OCI-LY7 (cell line): Measurements from ENCODE around the gene CCDC127. TPM values are rescaled to one million over a fixed set of nuclear protein-coding genes. Genes with fewer than 3 reads are reported as not detected.

Experiments
- BruUV-seq: library from RNA; stranded (reverse); fragments of 400-500 nt; replicated peaks from 2 replicates; lab custom pipeline; 2021; lab: Mats Ljungman, UMichigan
- CTCF ChIA-PET: fragments of 300-600 bp; sonication (Branson Sonifier 250); formaldehyde crosslinking; loops from one replicate; lab custom pipeline; 2022; ENCODE audit warnings: antibody characterized with exemption; ENCODE audit not compliant: unreplicated experiment; lab: Charles Lee
- POLR2A ChIA-PET: fragments of 300-600 bp; sonication (Branson Sonifier 250); formaldehyde crosslinking; loops from one replicate; lab custom pipeline; 2022; ENCODE audit warnings: antibody characterized with exemption; lab: Charles Lee
- DNase-seq: peaks from one replicate; pipeline ENCODE4 v3.0.0-alpha.2; 2015; ENCODE audit warnings: low spot score
- H2AFZ ChIP-seq: fragments of 200-600 bp; sonication (generic), shearing (Covaris generic); 2 replicates; pipeline ENCODE4 v1.6.1; 2014; ENCODE audit warnings: mild to moderate bottlenecking, antibody characterized with exemption, low read length, moderate library complexity
- H3K27ac ChIP-seq: fragments of 200-600 bp; sonication (generic); 2 replicates; pipeline ENCODE4 v1.5.1; 2014; ENCODE audit warnings: mixed run types, low read depth, mild to moderate bottlenecking, moderate library complexity, low read length, inconsistent platforms; ENCODE audit not compliant: poor library complexity, severe bottlenecking
- H3K36me3 ChIP-seq: fragments of 200-600 bp; sonication (generic); 2 replicates; pipeline ENCODE4 v1.6.1; 2014; ENCODE audit warnings: mild to moderate bottlenecking, antibody characterized with exemption, low read length, moderate library complexity, mixed read lengths; ENCODE audit not compliant: insufficient read depth
- H3K4me1 ChIP-seq: fragments of 200-600 bp; sonication (generic); 2 replicates; pipeline ENCODE4 v1.5.1; 2014; ENCODE audit warnings: mild to moderate bottlenecking, low read length; ENCODE audit not compliant: insufficient read depth, poor library complexity, severe bottlenecking
- H3K4me2 ChIP-seq: fragments of 200-600 bp; sonication (generic); 2 replicates; pipeline ENCODE4 v1.6.1; 2014; ENCODE audit warnings: mild to moderate bottlenecking, low read length
- H3K4me3 ChIP-seq: fragments of 200-600 bp; sonication (generic); 2 replicates; pipeline ENCODE4 v1.5.1; 2014; ENCODE audit warnings: mild to moderate bottlenecking, low read depth, low read length; ENCODE audit not compliant: poor library complexity, severe bottlenecking
- H3K79me2 ChIP-seq: fragments of 200-600 bp; sonication (generic); 2 replicates; pipeline ENCODE4 v1.6.1; 2016; ENCODE audit warnings: low read depth, mild to moderate bottlenecking, low read length, moderate library complexity, mixed read lengths; ENCODE audit not compliant: insufficient read depth
- H3K9me2 ChIP-seq: fragments of 200-600 bp; sonication (generic); 2 replicates; pipeline ENCODE4 v1.6.1; 2016; ENCODE audit warnings: mild to moderate bottlenecking, low read length, mixed read lengths; ENCODE audit not compliant: insufficient read depth
- H3K9me3 ChIP-seq: fragments of 200-600 bp; sonication (generic); 2 replicates; pipeline ENCODE4 v1.6.1; 2014; ENCODE audit warnings: mild to moderate bottlenecking, mixed run types, low read length, mixed read lengths
- H4K20me1 ChIP-seq: fragments of 200-600 bp; sonication (generic); 2 replicates; pipeline ENCODE4 v1.6.1; 2014; ENCODE audit warnings: mild to moderate bottlenecking, antibody characterized with exemption, low read length, moderate library complexity, mixed read lengths; ENCODE audit not compliant: insufficient read depth
- CTCF ChIP-seq: fragments of 200-600 bp; sonication (generic); conservative IDR thresholded peaks from 2 replicates; pipeline ENCODE4 v1.5.1; 2014; ENCODE audit warnings: mild to moderate bottlenecking, antibody characterized with exemption, low read length, moderate library complexity, mixed read lengths
- EZH2phosphoT487 ChIP-seq: fragments of 200-600 bp; sonication (generic); IDR thresholded peaks from 2 replicates; pipeline ENCODE4 v1.6.1; 2018; ENCODE audit warnings: low read depth, borderline replicate concordance, mild to moderate bottlenecking, mixed run types, antibody characterized with exemption, low read length, moderate library complexity, mixed read lengths
- intact Hi-C: fragments of 100-400 bp; cut with micrococcal nuclease; formaldehyde crosslinking; loops from one replicate; pipeline ENCODE4 v1.10.0; 2022; ENCODE audit not compliant: unreplicated experiment
- total RNA-seq, 2 experiments: library from RNA; depleted of rRNA in 1 of 2; stranded (reverse); fragments of >200 nt in 1 of 2; shearing (Covaris generic) in 1 of 2; gene quantifications; 2 replicates each; pipeline ENCODE4 v1.2.3, GENCODE V29; 2014 to 2022

CCDC127 gene
- total RNA-seq, 2 experiments from 2014 or later, result 10.8 to 12.4 TPM

- POLR2A ChIA-PET, result interaction anchor here (3.7 kb wide), 1 partner anchor 8 kb away, joined by 28 read pairs; the partner anchor contains the start of gene LRRC14B
- no TSS peak for BruUV-seq
- peaks cover 63% of the 10 kb centered on the region for H3K4me1 ChIP-seq
- TF ChIP-seq EZH2phosphoT487 (no peak), CTCF (no peak)
- intact Hi-C loops, result no loop called here
- H3K9me3 ChIP-seq, result no peaks in the 10 kb centered on the region
- peaks cover 6% of the 10 kb centered on the region; the same call in 1 of the 2 replicates for H3K79me2 ChIP-seq
- peaks cover 23% of the 10 kb centered on the region for H3K36me3 ChIP-seq
- DNase-seq, result no peak
- CTCF ChIA-PET, result no interaction called here
- H3K9me2 ChIP-seq, result no peaks in the 10 kb centered on the region
- H3K4me2 ChIP-seq, result no peak overlapping the region
- no peak overlapping the region for H2AFZ ChIP-seq
- no peak overlapping the region for H3K27ac ChIP-seq
- no peaks in the 10 kb centered on the region for H4K20me1 ChIP-seq
- no peak overlapping the region for H3K4me3 ChIP-seq
Observed at GRCh38 chr5:199197-199949, 18.6 kb downstream of the CCDC127 start.

- ChIA-PET CTCF (no interaction called here), POLR2A (no interaction called here)
- no peak for DNase-seq
- Histone ChIP-seq H3K9me2 (no peaks in the 10 kb centered on the region), H3K4me1 (peaks cover 67% of the 10 kb centered on the region), H3K27ac (no peak overlapping the region), H3K9me3 (no peaks in the 10 kb centered on the region), H3K4me3 (no peak overlapping the region), H3K79me2 (peaks cover 6% of the 10 kb centered on the region; the same call in 1 of the 2 replicates), H3K4me2 (no peak overlapping the region), H4K20me1 (no peaks in the 10 kb centered on the region), H3K36me3 (peaks cover 15% of the 10 kb centered on the region), H2AFZ (no peak overlapping the region)
- no TSS peak for BruUV-seq
- no peak for TF ChIP-seq EZH2phosphoT487
- no peak for TF ChIP-seq CTCF
- intact Hi-C loops, result no loop called here
Observed at GRCh38 chr5:198516-199196, 19.3 kb downstream of the CCDC127 start.
